Heart left ventricle (tissue), 13 donors: Measurements from ENCODE around the gene SENP6.

Source experiments
- CTCF ChIP-seq, 12 donors: fragments of 200-600 bp; sonication (generic) in 4 of 12; IDR thresholded peaks; one replicate each; pipeline versions ENCODE4 v1.5.0 to v1.8.0; 2018 to 2022; ENCODE audit warnings: antibody characterized with exemption in 12 of 12, mild to moderate bottlenecking in 5 of 12
- POLR2A ChIP-seq, 2 donors: fragments of 450-650 bp; IDR thresholded peaks; one replicate each; pipeline ENCODE4 v1.6.1; 2017; ENCODE audit warnings: antibody characterized with exemption in 2 of 2, mild to moderate bottlenecking in 2 of 2, moderate library complexity in 2 of 2
- donor health status: ischemic (EF 13 %, LVEDD 7.1; RV severe dilation, severe dysfunction).
- donor health status: DM: no; HTN: yes; CAD: no.
- donor health status: DM: no; HTN: no; CAD: no.
- donor health status: ischemic (EF 25% LVEDD 6.9; RV normal size, moderate dysfunction).
- donor health status: ischemic (EF 25% LVEDD 5.7; RV mildly dilated, moderate dysfunction).
- donor health status: ischemic (EF 35%, LVEDD 5.7; RV mildly dilated, moderate dysfunction).
- donor health status: nonischemic (EF 11% LVEDD 7.7; RV severe dilation, severe dysfunction).
- donor health status: DM: yes; HTN: yes; CAD: no.
- donor health status: PGD.
- donor health status: ischemic (EF 29% LVEDD 5.4; RV normal size, mild dysfunction).
- donor health status: nonischemic (EF 23%, LVEDD 6.1; RV moderate dilation, normal function).

DNA sequence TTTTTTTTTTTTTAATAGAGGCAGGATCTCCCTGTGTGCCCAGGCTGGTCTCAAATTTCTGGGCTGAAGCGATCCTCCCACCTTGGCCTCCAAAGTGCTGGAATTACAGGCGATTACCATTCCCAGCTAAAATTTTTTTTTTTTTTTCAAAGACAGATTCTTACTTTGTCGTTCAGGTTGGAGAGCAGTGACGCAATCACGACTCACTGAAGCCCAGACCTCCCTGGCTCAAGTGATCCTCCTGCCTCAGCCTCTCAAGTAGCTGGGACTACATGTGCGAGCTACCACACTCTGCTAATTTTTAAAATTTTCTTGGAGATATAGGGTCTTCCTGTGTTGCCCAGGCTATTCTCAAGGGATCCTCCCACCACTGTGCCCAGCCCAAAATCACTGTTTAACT lies 89.3 kb downstream of the SENP6 start:
- TF ChIP-seq CTCF (IDR thresholded peaks at IDR 0.05) (no peak), POLR2A (IDR thresholded peaks at IDR 0.05) (no peak)
